22Rv1 (cell line): ENCODE results near the gene PSG6.
"Not testable (repeated sequence)": the region's sequence is repeated elsewhere in the genome, so short reads cannot be mapped to it uniquely, and the experiment has no call there.

ENCODE experiments used
- H3K27ac ChIP-seq: fragments of 450-650 bp; 2 replicates; pipeline ENCODE4 v1.5.1; 2017
- CTCF ChIP-seq: fragments of 450-650 bp; IDR thresholded peaks from 2 replicates; pipeline ENCODE4 v1.5.1; 2017; ENCODE audit warnings: mild to moderate bottlenecking
- ZFX ChIP-seq: fragments of 450-650 bp; IDR thresholded peaks from 2 replicates; pipeline ENCODE4 v1.6.1; 2017; ENCODE audit warnings: antibody characterized with exemption, borderline replicate concordance

Gene PSG6

DNA sequence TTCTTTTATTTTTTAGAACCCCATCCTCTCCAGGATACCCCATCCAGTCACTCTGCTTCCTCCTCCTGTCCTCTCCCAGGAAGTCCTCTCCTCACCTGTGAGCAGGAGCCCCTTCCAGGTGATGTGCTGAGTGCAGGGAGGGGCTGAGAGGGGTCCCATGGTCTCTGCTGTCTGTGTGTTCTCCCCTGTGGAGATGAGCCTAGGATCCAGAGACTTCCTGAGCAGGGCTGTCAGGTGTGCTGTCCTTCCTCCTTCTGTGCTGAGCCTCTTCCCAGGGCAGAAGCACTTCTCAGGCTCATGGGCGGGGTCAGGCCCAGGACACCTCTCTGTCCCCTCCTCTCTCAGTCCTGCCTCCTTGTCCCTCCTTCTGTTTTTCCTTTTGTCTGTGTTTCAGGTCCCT lies at the start of gene PSG6:
PSG6 (minus strand) TSS at position 261 of the 400 bp plus-strand sequence; CDS start at position 159, 102 bp downstream.
- H3K27ac ChIP-seq = not testable (repeated sequence)

DNA sequence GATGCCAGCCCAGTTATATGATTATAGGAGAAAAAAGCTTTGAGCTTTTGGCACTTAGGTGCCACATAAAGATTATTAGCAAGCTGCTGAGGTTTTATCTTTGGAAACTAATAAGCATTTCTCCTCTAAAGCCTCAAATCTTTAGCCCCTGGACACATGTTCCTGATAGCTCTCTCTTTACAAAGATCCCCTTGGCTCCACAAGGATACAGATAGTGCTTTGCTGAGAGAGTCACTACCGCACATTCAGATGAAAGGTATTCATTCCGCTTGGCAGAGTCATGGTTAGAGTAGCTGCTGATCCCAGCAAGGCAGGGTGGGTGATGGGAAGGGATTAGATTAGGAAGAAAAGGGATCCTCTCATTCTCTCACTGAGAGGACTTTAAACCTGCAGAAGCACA lies 47.5 kb upstream of the PSG6 start:
- TF ChIP-seq ZFX (no peak), CTCF (no peak)
- no peak overlapping the region for H3K27ac ChIP-seq

- TF ChIP-seq CTCF (no peak), ZFX (no peak)
- no peak overlapping the region for H3K27ac ChIP-seq
Observed at GRCh38 chr19:42961119-42961518, 43.4 kb upstream of the PSG6 start.

GRCh38 chr19:42952126-42952525 lies 34.4 kb upstream of the PSG6 start:
- not testable (repeated sequence) for H3K27ac ChIP-seq

DNA sequence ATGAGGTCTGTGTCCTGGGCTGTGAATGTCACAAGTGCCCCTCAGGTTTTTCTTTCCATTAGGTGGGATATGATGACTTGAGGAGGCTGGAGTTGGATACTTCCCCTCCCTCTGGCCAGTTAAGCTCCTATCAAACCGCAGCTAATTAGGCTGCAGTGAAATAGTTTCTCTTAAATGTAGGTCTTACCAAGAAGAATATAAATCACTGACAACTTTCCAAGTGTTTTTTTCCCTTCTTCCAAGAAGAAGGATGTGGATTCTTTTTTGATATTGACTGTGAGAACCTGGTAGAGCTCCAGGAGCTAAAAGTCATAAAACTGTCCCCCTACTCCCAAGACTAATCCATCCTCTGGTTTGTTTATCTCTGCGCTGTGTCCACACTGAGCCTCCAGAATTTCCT lies 33.8 kb upstream of the PSG6 start:
- not testable (repeated sequence) for H3K27ac ChIP-seq

- H3K27ac ChIP-seq = no peak overlapping the region
- TF ChIP-seq CTCF = peak; percentile 67
- no peak for TF ChIP-seq ZFX
Observed at GRCh38 chr19:42942187-42942789, 24.6 kb upstream of the PSG6 start.

GRCh38 chr19:42937107-42937506 lies 19.4 kb upstream of the PSG6 start, which contains the start of gene PSG7:
Gene PSG7, minus strand, starts transcription at chr19:42937207. Its CDS starts 131 bp downstream, at chr19:42937076.
- not testable (repeated sequence) for H3K27ac ChIP-seq

GRCh38 chr19:42934726-42935125 lies 17.0 kb upstream of the PSG6 start:
- not testable (repeated sequence) for H3K27ac ChIP-seq

DNA sequence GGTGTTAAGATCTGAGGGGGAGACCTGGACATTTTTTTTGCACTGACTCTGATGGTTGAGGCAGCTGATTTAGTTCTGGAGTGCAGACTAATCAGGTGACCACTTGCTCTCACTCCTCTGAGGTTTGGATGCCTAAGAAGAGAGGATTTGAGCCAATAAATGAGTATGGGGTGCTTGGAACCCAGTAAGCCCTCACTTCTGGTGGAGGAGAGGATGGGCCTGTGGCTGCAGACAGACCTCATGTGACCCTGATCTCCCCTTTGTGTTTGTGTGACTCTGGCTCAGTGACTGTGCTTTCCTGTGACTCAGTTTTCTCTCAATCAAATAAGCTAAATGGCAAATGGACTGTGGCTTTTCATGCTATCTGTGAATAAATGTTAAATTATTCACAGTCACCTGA lies 16.5 kb upstream of the PSG6 start:
- not testable (repeated sequence) for H3K27ac ChIP-seq

GRCh38 chr19:42933412-42933811 lies 15.7 kb upstream of the PSG6 start:
- not testable (repeated sequence) for H3K27ac ChIP-seq

- H3K27ac ChIP-seq = not testable (repeated sequence)
Observed at GRCh38 chr19:42932485-42933101, 14.9 kb upstream of the PSG6 start.

DNA sequence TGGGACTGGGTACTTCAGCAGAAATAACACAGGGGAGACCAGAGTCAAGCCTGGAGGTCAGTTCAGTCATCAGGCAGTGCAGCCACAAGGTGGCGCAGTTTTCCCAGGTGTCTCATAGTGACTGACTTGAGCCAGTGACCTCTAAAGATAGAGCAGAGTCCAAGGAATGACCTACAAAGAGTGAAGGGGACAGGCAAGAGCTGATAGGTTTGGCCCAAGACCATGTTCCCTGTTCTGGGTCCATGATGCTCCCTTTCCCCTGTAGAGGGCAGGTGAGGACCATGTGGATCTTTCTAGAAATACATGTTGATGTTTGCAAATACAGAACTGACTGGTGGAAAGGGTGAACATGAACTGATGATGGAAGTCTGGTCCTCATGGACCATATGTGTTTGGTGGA lies 12.5 kb upstream of the PSG6 start:
- peak; percentile 72 for TF ChIP-seq CTCF
- H3K27ac ChIP-seq = not testable (repeated sequence)
